Measurements from ENCODE around the gene TRIM8. TPM values are rescaled to one million over a fixed set of nuclear protein-coding genes. Genes with fewer than 3 reads are reported as not detected.
A peak's percentile ranks its signal among the peaks of the same experiment; 100 is the strongest.

TRIM8 gene
- polyA plus RNA-seq, 3 donors = 39.4 to 183 (median 41.4) TPM

- H2AFZ ChIP-seq (ENCODE audit: insufficient read depth, low read depth, low read length, poor library complexity, severe bottlenecking) = no peak overlapping the region
- H4K20me1 ChIP-seq (ENCODE audit: insufficient read depth, low read length) = peaks cover 97% of the 10 kb centered on the region
- H3K36me3 ChIP-seq (replicated peaks in 1 of 2; ENCODE audit: control insufficient read depth in 1 of 2, insufficient read depth in 2 of 2, low read length in 2 of 2) = peaks cover 57 to 71% of the 10 kb centered on the region in 2 donors
- H3K27ac Mint-ChIP-seq = peak overlapping the region in 5 of 7 donors; percentile 22 to 92 (median 67)
- peak overlapping the region; percentile 16 to 59 for H3K27ac ChIP-seq (ENCODE audit: low read depth in 1 of 2, low read length in 2 of 2)
- peaks cover 53% of the 10 kb centered on the region for H3K79me2 ChIP-seq (ENCODE audit: insufficient read depth, low read length)
- no peaks in the 10 kb centered on the region for H3K27me3 ChIP-seq (ENCODE audit: control insufficient read depth in 2 of 2, insufficient read depth in 2 of 2, low read length in 2 of 2)
- peaks cover 0 to 2% (median 1%) of the 10 kb centered on the region in 3 donors for H3K27me3 Mint-ChIP-seq (ENCODE audit: low read depth in 3 of 3)
- no peak overlapping the region for H3K9ac ChIP-seq (ENCODE audit: insufficient read depth, low read length, poor library complexity, severe bottlenecking)
- H3K4me2 ChIP-seq (replicated peaks; ENCODE audit: extremely low read depth, low read length, poor library complexity, severe bottlenecking) = no peak overlapping the region
- no peaks in the 10 kb centered on the region for H3K9me3 Mint-ChIP-seq
- H3K4me1 ChIP-seq (ENCODE audit: control insufficient read depth in 1 of 2, insufficient read depth in 2 of 2, low read length in 2 of 2) = peaks cover 46 to 70% of the 10 kb centered on the region in 2 donors
- DNase-seq = no peak
- peaks cover 64% of the 10 kb centered on the region for H3K4me1 Mint-ChIP-seq
- peaks cover 56 to 76% of the 10 kb centered on the region in 2 donors for H3K36me3 Mint-ChIP-seq
- no peak overlapping the region for H3K4me3 Mint-ChIP-seq
- WGBS (ENCODE audit: insufficient coverage) = 98% methylated on average over 41 of the region's 42 CpGs
- no peak for TF ChIP-seq CTCF (IDR thresholded peaks at IDR 0.05)
- intact Hi-C loops (cut with micrococcal nuclease) = no loop called here
- no peak overlapping the region for H3K4me3 ChIP-seq (replicated peaks in 1 of 3; ENCODE audit: low read depth in 2 of 3, low read length in 3 of 3)
- no peaks in the 10 kb centered on the region for H3K9me3 ChIP-seq (replicated peaks in 1 of 2; ENCODE audit: control insufficient read depth in 1 of 2, insufficient read depth in 1 of 2, low read length in 2 of 2)
Measured at GRCh38 chr10:102656791-102657371, 12.6 kb downstream of the TRIM8 start.

- H3K9me3 Mint-ChIP-seq = no peaks in the 10 kb centered on the region
- TF ChIP-seq CTCF (IDR thresholded peaks at IDR 0.05) = no peak
- peaks cover 41 to 64% of the 10 kb centered on the region in 2 donors for H3K4me1 ChIP-seq (ENCODE audit: control insufficient read depth in 1 of 2, insufficient read depth in 2 of 2, low read length in 2 of 2)
- intact Hi-C loops (cut with micrococcal nuclease) = no loop called here
- H3K9me3 ChIP-seq (replicated peaks in 1 of 2; ENCODE audit: control insufficient read depth in 1 of 2, insufficient read depth in 1 of 2, low read length in 2 of 2) = no peaks in the 10 kb centered on the region
- H3K4me3 ChIP-seq (replicated peaks in 1 of 3; ENCODE audit: low read depth in 2 of 3, low read length in 3 of 3) = no peak overlapping the region
- peak overlapping the region; percentile 16 to 59 for H3K27ac ChIP-seq (ENCODE audit: low read depth in 1 of 2, low read length in 2 of 2)
- peaks cover 92% of the 10 kb centered on the region for H4K20me1 ChIP-seq (ENCODE audit: insufficient read depth, low read length)
- H2AFZ ChIP-seq (ENCODE audit: insufficient read depth, low read depth, low read length, poor library complexity, severe bottlenecking) = no peak overlapping the region
- peak overlapping the region; percentile 22 to 92 (median 84) for H3K27ac Mint-ChIP-seq
- no peak for DNase-seq
- no peaks in the 10 kb centered on the region for H3K27me3 ChIP-seq (ENCODE audit: control insufficient read depth in 2 of 2, insufficient read depth in 2 of 2, low read length in 2 of 2)
- H3K36me3 Mint-ChIP-seq = peaks cover 56 to 73% of the 10 kb centered on the region in 2 donors
- H3K4me3 Mint-ChIP-seq = no peak overlapping the region
- H3K4me2 ChIP-seq (replicated peaks; ENCODE audit: extremely low read depth, low read length, poor library complexity, severe bottlenecking) = no peak overlapping the region
- peaks cover 61% of the 10 kb centered on the region for H3K4me1 Mint-ChIP-seq
- no CpG with 5 or more reads among the region's 11 CpGs for WGBS (ENCODE audit: insufficient coverage)
- peaks cover 57 to 66% of the 10 kb centered on the region in 2 donors for H3K36me3 ChIP-seq (replicated peaks in 1 of 2; ENCODE audit: control insufficient read depth in 1 of 2, insufficient read depth in 2 of 2, low read length in 2 of 2)
- H3K79me2 ChIP-seq (ENCODE audit: insufficient read depth, low read length) = peaks cover 48% of the 10 kb centered on the region
- H3K9ac ChIP-seq (ENCODE audit: insufficient read depth, low read length, poor library complexity, severe bottlenecking) = peak overlapping the region; percentile 12
- peaks cover 0 to 2% (median 1%) of the 10 kb centered on the region in 3 donors for H3K27me3 Mint-ChIP-seq (ENCODE audit: low read depth in 3 of 3)
Measured at GRCh38 chr10:102657451-102657850, 13.2 kb downstream of the TRIM8 start.
